Measurements from ENCODE around the gene SLC25A38. TPM values are rescaled to one million over a fixed set of nuclear protein-coding genes. Genes with fewer than 3 reads are reported as not detected.
"Not testable (repeated sequence)": the region's sequence is repeated elsewhere in the genome, so short reads cannot be mapped to it uniquely, and the experiment has no call there.

SLC25A38 gene
- total RNA-seq (10.7 TPM), polyA plus RNA-seq (38.6 TPM)

- Histone ChIP-seq H3K36me3 (ENCODE audit: insufficient read depth) (no peaks in the 10 kb centered on the region), H3K4me3 (ENCODE audit: low read depth, low read length) (peak within 1 kb of the TSS; percentile 71), H3K27ac (ENCODE audit: low read depth) (peak within 1 kb of the TSS; percentile 97), H3K4me1 (ENCODE audit: insufficient read depth) (no peaks in the 10 kb centered on the region)
- under 1% methylated on average over 62 of the region's 62 CpGs for WGBS
- peak; percentile 69 for DNase-seq (ENCODE audit: extremely low spot score)
Measured at GRCh38 chr3:39383045-39383880, at the start of gene SLC25A38. Gene SLC25A38, plus strand, starts transcription at chr3:39383370. Its CDS starts 355 bp downstream, at chr3:39383725.

- Histone ChIP-seq H3K4me3 (ENCODE audit: low read depth, low read length) (no peak overlapping the region), H3K27ac (ENCODE audit: low read depth) (no peak overlapping the region)
- DNase-seq (ENCODE audit: extremely low spot score) = no peak
Measured at GRCh38 chr3:39333607-39334006, 49.6 kb upstream of the SLC25A38 start.

GRCh38 chr3:39334205-39334604 lies 49.0 kb upstream of the SLC25A38 start:
- WGBS = 83% methylated on average over 4 of the region's 4 CpGs
- DNase-seq (ENCODE audit: extremely low spot score) = no peak
- no peaks in the 10 kb centered on the region for H3K36me3 ChIP-seq (ENCODE audit: insufficient read depth)
- no peak overlapping the region for H3K4me3 ChIP-seq (ENCODE audit: low read depth, low read length)
- no peaks in the 10 kb centered on the region for H3K4me1 ChIP-seq (ENCODE audit: insufficient read depth)
- H3K27ac ChIP-seq (ENCODE audit: low read depth) = no peak overlapping the region

More at GRCh38 chr3:39333607-39334006, 49.6 kb upstream of the SLC25A38 start:
- H3K4me1 ChIP-seq (ENCODE audit: insufficient read depth) = no peaks in the 10 kb centered on the region
- H3K36me3 ChIP-seq (ENCODE audit: insufficient read depth) = no peaks in the 10 kb centered on the region

- Histone ChIP-seq H3K27ac (ENCODE audit: low read depth) (no peak overlapping the region), H3K4me3 (ENCODE audit: low read depth, low read length) (no peak overlapping the region), H3K4me1 (ENCODE audit: insufficient read depth) (no peaks in the 10 kb centered on the region), H3K36me3 (ENCODE audit: insufficient read depth) (no peaks in the 10 kb centered on the region)
- WGBS = 79% methylated on average over 1 of the region's 1 CpG
- DNase-seq (ENCODE audit: extremely low spot score) = no peak
Measured at GRCh38 chr3:39338201-39338600, 45.0 kb upstream of the SLC25A38 start.

- DNase-seq (ENCODE audit: extremely low spot score) = no peak
- Histone ChIP-seq H3K36me3 (ENCODE audit: insufficient read depth) (no peaks in the 10 kb centered on the region), H3K27ac (ENCODE audit: low read depth) (no peak overlapping the region), H3K4me3 (ENCODE audit: low read depth, low read length) (no peak overlapping the region), H3K4me1 (ENCODE audit: insufficient read depth) (no peaks in the 10 kb centered on the region)
- 84% methylated on average over 1 of the region's 1 CpG for WGBS
Measured at GRCh38 chr3:39339086-39339485, 44.1 kb upstream of the SLC25A38 start.

- no peak for DNase-seq (ENCODE audit: extremely low spot score)
- Histone ChIP-seq H3K36me3 (ENCODE audit: insufficient read depth) (no peaks in the 10 kb centered on the region), H3K4me1 (ENCODE audit: insufficient read depth) (no peaks in the 10 kb centered on the region), H3K4me3 (ENCODE audit: low read depth, low read length) (no peak overlapping the region), H3K27ac (ENCODE audit: low read depth) (no peak overlapping the region)
- 82% methylated on average over 1 of the region's 1 CpG for WGBS
Measured at GRCh38 chr3:39343076-39343717, 40.0 kb upstream of the SLC25A38 start.

- Histone ChIP-seq H3K4me3 (ENCODE audit: low read depth, low read length) (no peak overlapping the region), H3K27ac (ENCODE audit: low read depth) (no peak overlapping the region), H3K36me3 (ENCODE audit: insufficient read depth) (no peaks in the 10 kb centered on the region), H3K4me1 (ENCODE audit: insufficient read depth) (no peaks in the 10 kb centered on the region)
- DNase-seq (ENCODE audit: extremely low spot score) = no peak
Measured at GRCh38 chr3:39343760-39344159, 39.4 kb upstream of the SLC25A38 start.

- Histone ChIP-seq H3K4me3 (ENCODE audit: low read depth, low read length) (no peak overlapping the region), H3K4me1 (ENCODE audit: insufficient read depth) (no peaks in the 10 kb centered on the region), H3K27ac (ENCODE audit: low read depth) (no peak overlapping the region), H3K36me3 (ENCODE audit: insufficient read depth) (no peaks in the 10 kb centered on the region)
- DNase-seq (ENCODE audit: extremely low spot score) = no peak
Measured at GRCh38 chr3:39344746-39345344, 38.3 kb upstream of the SLC25A38 start.

GRCh38 chr3:39346785-39347585 lies 36.2 kb upstream of the SLC25A38 start:
- Histone ChIP-seq H3K36me3 (ENCODE audit: insufficient read depth) (no peaks in the 10 kb centered on the region), H3K4me1 (ENCODE audit: insufficient read depth) (no peaks in the 10 kb centered on the region), H3K4me3 (ENCODE audit: low read depth, low read length) (no peak overlapping the region), H3K27ac (ENCODE audit: low read depth) (no peak overlapping the region)
- no peak for DNase-seq (ENCODE audit: extremely low spot score)
- 10% methylated on average over 2 of the region's 2 CpGs for WGBS

GRCh38 chr3:39347586-39347876 lies 35.6 kb upstream of the SLC25A38 start:
- DNase-seq (ENCODE audit: extremely low spot score) = no peak
- no peak overlapping the region for H3K4me3 ChIP-seq (ENCODE audit: low read depth, low read length)
- no peak overlapping the region for H3K27ac ChIP-seq (ENCODE audit: low read depth)
- 23% methylated on average over 3 of the region's 3 CpGs for WGBS
- H3K36me3 ChIP-seq (ENCODE audit: insufficient read depth) = no peaks in the 10 kb centered on the region
- no peaks in the 10 kb centered on the region for H3K4me1 ChIP-seq (ENCODE audit: insufficient read depth)

GRCh38 chr3:39349080-39349479 lies 34.1 kb upstream of the SLC25A38 start:
- Histone ChIP-seq H3K36me3 (ENCODE audit: insufficient read depth) (no peaks in the 10 kb centered on the region), H3K4me1 (ENCODE audit: insufficient read depth) (no peaks in the 10 kb centered on the region), H3K27ac (ENCODE audit: low read depth) (no peak overlapping the region), H3K4me3 (ENCODE audit: low read depth, low read length) (no peak overlapping the region)
- 80% methylated on average over 3 of the region's 3 CpGs for WGBS
- DNase-seq (ENCODE audit: extremely low spot score) = no peak

- 48% methylated on average over 5 of the region's 5 CpGs for WGBS
- no peak for DNase-seq (ENCODE audit: extremely low spot score)
- no peak overlapping the region for H3K27ac ChIP-seq (ENCODE audit: low read depth)
- no peaks in the 10 kb centered on the region for H3K4me1 ChIP-seq (ENCODE audit: insufficient read depth)
- no peaks in the 10 kb centered on the region for H3K36me3 ChIP-seq (ENCODE audit: insufficient read depth)
- H3K4me3 ChIP-seq (ENCODE audit: low read depth, low read length) = no peak overlapping the region
Measured at GRCh38 chr3:39350714-39351113, 32.5 kb upstream of the SLC25A38 start.

- not testable (repeated sequence) for H3K4me1 ChIP-seq (ENCODE audit: insufficient read depth); H3K36me3 ChIP-seq (ENCODE audit: insufficient read depth); DNase-seq (ENCODE audit: extremely low spot score); H3K4me3 ChIP-seq (ENCODE audit: low read depth, low read length); H3K27ac ChIP-seq (ENCODE audit: low read depth)
- WGBS = 63% methylated on average over 2 of the region's 2 CpGs
Measured at GRCh38 chr3:39351134-39351533, 32.0 kb upstream of the SLC25A38 start.
